H1 (cell line): Measurements from ENCODE around the gene CBARP. TPM values are rescaled to one million over a fixed set of nuclear protein-coding genes. Genes with fewer than 3 reads are reported as not detected.

Experiments
- CTCF ChIA-PET: fragments of 300-600 bp; sonication (Branson Sonifier 250); formaldehyde crosslinking; loops from one replicate; lab custom pipeline; 2021; ENCODE audit not compliant: partially characterized antibody; lab: Charles Lee
- POLR2A ChIA-PET: fragments of 300-600 bp; sonication (Branson Sonifier 250); formaldehyde crosslinking; loops from one replicate; lab custom pipeline; 2021; ENCODE audit warnings: inconsistent platforms; ENCODE audit not compliant: partially characterized antibody; lab: Charles Lee
- DNase-seq, 2 experiments: peaks; one replicate each; pipeline versions ENCODE4 v3.0.0 to v3.0.0-alpha.2; 2010 to 2022; ENCODE audit warnings: low spot score in 2 of 2, low read depth in 1 of 2, mixed read lengths in 1 of 2
- FAIRE-seq: peaks from 2 replicates; lab custom pipeline; 2011; peaks lifted over from hg19 to GRCh38; lab: Jason Lieb, UNC
- H2AFZ ChIP-seq: 2 replicates; pipeline ENCODE4 v1.8.1; 2012; ENCODE audit warnings: low read length, inconsistent platforms
- H2AK5ac ChIP-seq: 2 replicates; pipeline ENCODE4 v1.6.1; 2013; ENCODE audit warnings: low read depth, low read length
- H2BK120ac ChIP-seq: replicated peaks from 2 replicates; pipeline ENCODE3; 2013; ENCODE audit warnings: low read depth, low read length, inconsistent platforms
- H2BK12ac ChIP-seq: 2 replicates; pipeline ENCODE4 v1.6.1; 2013; ENCODE audit warnings: low read depth, low read length
- H2BK15ac ChIP-seq: 2 replicates; pipeline ENCODE4 v1.6.1; 2013; ENCODE audit warnings: low read length
- H2BK20ac ChIP-seq: 2 replicates; pipeline ENCODE4 v1.6.1; 2013; ENCODE audit warnings: low read length
- H2BK5ac ChIP-seq: 2 replicates; pipeline ENCODE4 v1.6.1; 2013; ENCODE audit warnings: low read depth, low read length
- H3K14ac ChIP-seq: 2 replicates; pipeline ENCODE4 v1.6.1; 2013; ENCODE audit warnings: inconsistent platforms; ENCODE audit not compliant: insufficient read length
- H3K18ac ChIP-seq: 2 replicates; pipeline ENCODE4 v1.6.1; 2013; ENCODE audit warnings: low read length; ENCODE audit errors: extremely low read depth
- H3K23ac ChIP-seq: 2 replicates; pipeline ENCODE4 v1.6.1; 2013; ENCODE audit warnings: inconsistent platforms; ENCODE audit not compliant: insufficient read length
- H3K23me2 ChIP-seq: 2 replicates; pipeline ENCODE4 v1.6.1; 2013; ENCODE audit warnings: low read depth, low read length
- H3K27ac ChIP-seq: 2 replicates; pipeline ENCODE4 v1.6.1; 2011; ENCODE audit warnings: low read depth, low read length, inconsistent platforms
- H3K27me3 ChIP-seq, 4 experiments: replicated peaks in 1 of 4; 1 replicate in 1 of 4; 2 replicates in 3 of 4; pipeline versions ENCODE4 v1.6.1 to v1.8.1; 2011 to 2013; ENCODE audit warnings: low read length in 3 of 4, mild to moderate bottlenecking in 3 of 4, inconsistent platforms in 2 of 4, mixed read lengths in 2 of 4, moderate library complexity in 1 of 4; ENCODE audit not compliant: control insufficient read depth in 3 of 4, insufficient read depth in 3 of 4; ENCODE audit errors: extremely low read depth in 1 of 4
- H3K36me3 ChIP-seq, 4 experiments: 2 replicates each; pipeline versions ENCODE4 v1.6.1 to v1.8.1; 2011 to 2013; ENCODE audit warnings: mild to moderate bottlenecking in 4 of 4, low read length in 3 of 4, moderate library complexity in 2 of 4, control low read depth in 1 of 4, inconsistent platforms in 1 of 4; ENCODE audit not compliant: insufficient read depth in 4 of 4, control insufficient read depth in 2 of 4
- H3K4ac ChIP-seq: replicated peaks from 2 replicates; pipeline ENCODE3; 2013; ENCODE audit warnings: low read length, low read depth, mixed read lengths, inconsistent platforms; ENCODE audit not compliant: insufficient read length
- H3K4me1 ChIP-seq, 4 experiments: replicated peaks in 1 of 4; 1 replicate in 1 of 4; 2 replicates in 3 of 4; pipeline versions ENCODE4 v1.6.1 to v1.8.1; 2011 to 2013; ENCODE audit warnings: low read length in 3 of 4, inconsistent platforms in 2 of 4, mixed read lengths in 1 of 4; ENCODE audit not compliant: insufficient read depth in 4 of 4, control insufficient read depth in 3 of 4
- H3K4me2 ChIP-seq, 2 experiments: 2 replicates each; pipeline versions ENCODE4 v1.6.1 to v1.8.1; 2011 to 2013; ENCODE audit warnings: low read depth in 2 of 2, low read length in 2 of 2, control low read depth in 1 of 2, inconsistent platforms in 1 of 2, mild to moderate bottlenecking in 1 of 2; ENCODE audit not compliant: insufficient read depth in 1 of 2
- H3K4me3 ChIP-seq, 4 experiments: fragments of 200-600, 300-600 bp in 1 of 4; sonication (generic), shearing (Covaris generic), sonication (Bioruptor Twin) in 1 of 4; 2 replicates each; pipeline versions ENCODE4 v1.5.1 to v1.8.1; 2011 to 2016; ENCODE audit warnings: low read length in 4 of 4, low read depth in 3 of 4, control low read depth in 2 of 4, inconsistent platforms in 2 of 4, mild to moderate bottlenecking in 2 of 4, mixed read lengths in 1 of 4, moderate library complexity in 1 of 4; ENCODE audit not compliant: insufficient read depth in 2 of 4; ENCODE audit errors: extremely low read depth in 1 of 4
- H3K56ac ChIP-seq: replicated peaks from 2 replicates; pipeline ENCODE3; 2013; ENCODE audit warnings: low read depth, mild to moderate bottlenecking, mixed read lengths, low read length, inconsistent platforms; ENCODE audit not compliant: insufficient read length
- H3K79me1 ChIP-seq: 2 replicates; pipeline ENCODE4 v1.6.1; 2013; ENCODE audit warnings: low read depth, low read length, control low read depth
- H3K79me2 ChIP-seq, 2 experiments: 2 replicates each; pipeline versions ENCODE4 v1.6.1 to v1.8.1; 2012 to 2013; ENCODE audit warnings: low read length in 2 of 2, mild to moderate bottlenecking in 2 of 2, inconsistent platforms in 1 of 2; ENCODE audit not compliant: insufficient read depth in 2 of 2, control insufficient read depth in 1 of 2
- H3K9ac ChIP-seq, 4 experiments: replicated peaks in 1 of 4; 1 replicate in 1 of 4; 2 replicates in 3 of 4; pipeline versions ENCODE4 v1.6.1 to v1.8.1; 2011 to 2013; ENCODE audit warnings: low read depth in 3 of 4, low read length in 3 of 4, control low read depth in 2 of 4, mild to moderate bottlenecking in 2 of 4, moderate library complexity in 2 of 4, inconsistent platforms in 1 of 4; ENCODE audit errors: extremely low read depth in 1 of 4
- H3K9me3 ChIP-seq, 2 experiments: 2 replicates each; pipeline versions ENCODE4 v1.6.1 to v1.8.1; 2012 to 2013; ENCODE audit warnings: mild to moderate bottlenecking in 2 of 2, moderate library complexity in 2 of 2, control low read depth in 1 of 2, inconsistent platforms in 1 of 2, low read depth in 1 of 2, low read length in 1 of 2, mixed read lengths in 1 of 2; ENCODE audit not compliant: insufficient read depth in 2 of 2
- H4K20me1 ChIP-seq, 2 experiments: replicated peaks in 1 of 2; 2 replicates each; pipeline versions ENCODE3 to v1.8.1; 2011 to 2013; ENCODE audit warnings: inconsistent platforms in 2 of 2, low read length in 2 of 2, mild to moderate bottlenecking in 1 of 2; ENCODE audit not compliant: insufficient read depth in 2 of 2, control insufficient read depth in 1 of 2
- H4K5ac ChIP-seq: 2 replicates; pipeline ENCODE4 v1.6.1; 2013; ENCODE audit warnings: low read length, low read depth, mixed read lengths, inconsistent platforms; ENCODE audit not compliant: insufficient read length
- H4K8ac ChIP-seq: 2 replicates; pipeline ENCODE4 v1.8.0; 2013; ENCODE audit warnings: mild to moderate bottlenecking, moderate library complexity, low read length, inconsistent platforms; ENCODE audit not compliant: insufficient read depth; ENCODE audit errors: extremely low read depth
- H4K91ac ChIP-seq: replicated peaks from 2 replicates; pipeline ENCODE3; 2013; ENCODE audit warnings: low read length, mixed read lengths, inconsistent platforms; ENCODE audit not compliant: insufficient read length
- GTF2F1 ChIP-seq: IDR thresholded peaks from 2 replicates; pipeline ENCODE4 v1.6.1; 2012; ENCODE audit warnings: low read depth, low read length, improper control_type of control experiment, borderline replicate concordance
- RAD21 ChIP-seq, 2 experiments: IDR thresholded peaks in 1 of 2; conservative IDR thresholded peaks in 1 of 2; 2 replicates each; pipeline ENCODE4 v1.6.1; 2011; ENCODE audit warnings: low read depth in 2 of 2, low read length in 2 of 2, improper control_type of control experiment in 1 of 2, inconsistent platforms in 1 of 2, mild to moderate bottlenecking in 1 of 2, moderate library complexity in 1 of 2
- RBBP5 ChIP-seq: IDR thresholded peaks from 2 replicates; pipeline ENCODE4 v1.7.1; 2012; ENCODE audit warnings: low read depth, mild to moderate bottlenecking, inconsistent platforms, low read length, moderate library complexity, borderline replicate concordance
- WGBS, 2 experiments: shearing (Covaris generic) in 1 of 2; methylation state at CpG; one replicate each; pipeline versions ENCODE4 v1.1.6 to v1.1.7; 2013 to 2015; ENCODE audit warnings: low lambda C conversion rate in 2 of 2, mixed read lengths in 2 of 2, inconsistent platforms in 1 of 2, low coverage in 1 of 2, missing lambda C conversion rate in 1 of 2; ENCODE audit not compliant: insufficient replicate concordance in 2 of 2, insufficient coverage in 1 of 2, insufficient read length in 1 of 2; ENCODE audit errors: extremely low coverage in 1 of 2, missing lambda C conversion rate in 1 of 2; 5-methylcytosine and 5-hydroxymethylcytosine counted together
- long read RNA-seq, 2 experiments: library from RNA in 1 of 2; library from capped mRNA in 1 of 2; stranded (forward); transcript quantifications; one replicate each; pipeline ENCODE4 v2.0.0, GENCODE V29; 2021; ENCODE audit warnings: inconsistent platforms in 1 of 2
- polyA minus RNA-seq, 3 experiments: library from RNA; depleted of rRNA, polyadenylated mRNA; stranded (reverse); fragments of >200 nt; gene quantifications; 1 replicate in 2 of 3; 2 replicates in 1 of 3; pipeline ENCODE4 v1.2.3, GENCODE V29; 2011
- polyA plus RNA-seq, 7 experiments: library from polyadenylated mRNA; depleted of rRNA in 3 of 7; stranded (reverse) in 5 of 7; unstranded in 2 of 7; fragments of >200 nt in 5 of 7; fragments of 200-250 nt in 2 of 7; gene quantifications; 1 replicate in 5 of 7; 2 replicates in 1 of 7; 4 replicates in 1 of 7; pipeline versions ENCODE4 v1.2.1 to v1.2.3, GENCODE V29; 2011 to 2013; ENCODE audit warnings: missing spikeins in 2 of 7, mixed read lengths in 2 of 7
- total RNA-seq: library from RNA; stranded (reverse); fragmentation: NEBNext Ultra II Directional; extraction: Animal tissue kit (Norgen Biotek cat#: 25700); gene quantifications from 2 replicates; pipeline ENCODE4 v1.2.1, GENCODE V29; 2021

The CBARP gene, protein sequence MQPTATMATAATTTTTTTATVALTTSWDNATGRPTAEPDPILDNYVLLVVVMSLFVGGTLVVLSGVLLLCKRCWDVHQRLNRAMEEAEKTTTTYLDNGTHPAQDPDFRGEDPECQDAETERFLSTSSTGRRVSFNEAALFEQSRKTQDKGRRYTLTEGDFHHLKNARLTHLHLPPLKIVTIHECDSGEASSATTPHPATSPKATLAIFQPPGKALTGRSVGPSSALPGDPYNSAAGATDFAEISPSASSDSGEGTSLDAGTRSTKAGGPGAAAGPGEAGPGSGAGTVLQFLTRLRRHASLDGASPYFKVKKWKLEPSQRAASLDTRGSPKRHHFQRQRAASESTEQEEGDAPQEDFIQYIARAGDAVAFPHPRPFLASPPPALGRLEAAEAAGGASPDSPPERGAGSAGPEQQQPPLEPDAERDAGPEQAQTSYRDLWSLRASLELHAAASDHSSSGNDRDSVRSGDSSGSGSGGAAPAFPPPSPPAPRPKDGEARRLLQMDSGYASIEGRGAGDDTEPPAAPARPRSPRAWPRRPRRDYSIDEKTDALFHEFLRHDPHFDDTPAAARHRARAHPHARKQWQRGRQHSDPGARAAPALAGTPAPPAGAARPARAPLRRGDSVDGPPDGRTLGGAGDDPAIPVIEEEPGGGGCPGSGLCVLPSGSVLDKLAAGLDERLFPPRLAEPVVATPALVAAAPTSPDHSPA
- total RNA-seq: 14.7 and 18.0 TPM in 2 replicates
- 4.9 and 11.6 TPM in 2 replicates for polyA plus RNA-seq (2011; rRNA removed)
- polyA plus RNA-seq (2011; cell fraction: cytosol; rRNA removed): 7.4 TPM
- polyA plus RNA-seq (2011; cell fraction: nucleus; rRNA removed): 39.9 TPM
- 4.2 to 12.2 TPM (median 10.1 TPM) in 4 replicates for polyA plus RNA-seq (2012, experiment 1 of 2)
- polyA plus RNA-seq (2012, experiment 2 of 2): 3.2 TPM
- polyA plus RNA-seq (2013, experiment 1 of 2): 11.0 TPM
- polyA plus RNA-seq (2013, experiment 2 of 2): 9.9 TPM
- polyA minus RNA-seq (2011; rRNA and poly(A)+ RNA removed): 2.0 and 2.2 TPM in 2 replicates
- 8.2 TPM for polyA minus RNA-seq (2011; cell fraction: cytosol; rRNA and poly(A)+ RNA removed)
- polyA minus RNA-seq (2011; cell fraction: nucleus; rRNA and poly(A)+ RNA removed): 11.6 TPM
- long read RNA-seq, experiment 1, partial matches to known transcripts: 2 of 10 reads
- long read RNA-seq, experiment 1, other reads (novel, unspliced or antisense): 8 of 10 reads
- long read RNA-seq, experiment 2: 0 reads

DNA sequence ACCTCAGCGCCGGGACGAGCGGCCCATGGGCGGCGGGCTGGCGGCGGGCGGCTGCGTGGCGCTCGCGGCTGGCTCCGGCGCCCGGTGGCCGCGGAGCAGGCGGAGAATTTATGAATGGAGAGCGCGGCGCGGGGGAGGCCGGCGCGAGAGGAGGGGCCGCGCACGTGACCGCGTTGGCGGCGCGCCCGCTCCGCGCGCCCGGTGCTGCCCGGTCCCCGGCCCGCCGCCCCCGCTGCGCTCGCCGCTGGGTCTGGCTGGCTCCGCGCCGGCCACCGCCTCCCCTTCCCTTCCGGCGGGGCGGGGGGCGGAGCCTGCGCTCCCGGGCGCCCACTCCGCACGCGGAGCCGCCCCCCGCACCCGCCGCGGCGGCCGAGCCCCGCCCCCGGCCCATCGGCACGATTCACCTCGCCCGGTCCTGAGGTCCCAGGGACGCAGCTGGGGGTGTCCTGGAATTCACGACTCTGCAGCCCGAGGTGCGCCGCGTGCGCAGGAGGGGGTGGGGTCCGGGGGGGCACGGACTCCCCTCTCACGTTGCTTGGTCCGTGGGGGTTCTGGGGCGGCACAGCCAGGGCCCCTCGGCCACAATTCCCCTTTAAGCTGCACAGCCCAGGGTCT is at the start of gene CBARP:
Gene CBARP (minus strand): TSS at position 252 of the 615 bp plus-strand sequence. CDS start 1,905 bp downstream, outside the sequence.
- H2AK5ac ChIP-seq: no peak within 1 kb of the TSS
- H4K20me1 ChIP-seq: peaks cover 0 to 19% of the 10 kb centered on the region in 2 experiments
- H2BK120ac ChIP-seq: no peak within 1 kb of the TSS
- peaks cover 15% of the 10 kb centered on the region; the same call in 1 of the 2 replicates for H3K23me2 ChIP-seq
- H2BK5ac ChIP-seq: peak within 1 kb of the TSS; percentile 75; the same call in 1 of the 2 replicates
- CTCF ChIA-PET: interaction anchor here (0.7 to 2.4 kb wide), 8 partner anchors 12 to 370 kb away, joined by 3 to 11 read pairs (median 6); no protein-coding TSS in a partner anchor
- peaks cover 0 to 4% of the 10 kb centered on the region in 2 experiments; a peak in 1 of 4 replicates for H3K79me2 ChIP-seq
- peak within 1 kb of the TSS; percentile 69 for H3K4ac ChIP-seq
- H3K27me3 ChIP-seq: no peaks in the 10 kb centered on the region
- H3K14ac ChIP-seq: no peak within 1 kb of the TSS
- H3K23ac ChIP-seq: no peak within 1 kb of the TSS
- H3K9me3 ChIP-seq: no peaks in the 10 kb centered on the region
- DNase-seq (peak in 1 of 2 experiments; percentile 61), FAIRE-seq (no peak)
- H4K8ac ChIP-seq: peak within 1 kb of the TSS; percentile 65; the same call in 1 of the 2 replicates
- H3K4me3 ChIP-seq: peak within 1 kb of the TSS; percentile 67 to 75 (median 70)
- peak within 1 kb of the TSS; percentile 78 for H3K18ac ChIP-seq
- peak within 1 kb of the TSS; percentile 93 for H4K91ac ChIP-seq
- H3K4me1 ChIP-seq: peaks cover 0 to 17% (median 11%) of the 10 kb centered on the region in 4 experiments; a peak in 5 of 7 replicates
- peak within 1 kb of the TSS; percentile 15 for H4K5ac ChIP-seq
- H3K79me1 ChIP-seq: peaks cover 7% of the 10 kb centered on the region
- H2AFZ ChIP-seq: no peak within 1 kb of the TSS
- no peak within 1 kb of the TSS for H3K27ac ChIP-seq
- WGBS, 2 experiments: 2% methylated on average over 20 of the region's 87 CpGs; no CpG with 5 or more reads in 1 of the 2 experiments
- no peak within 1 kb of the TSS for H2BK20ac ChIP-seq
- H3K36me3 ChIP-seq: peaks cover 2 to 29% (median 5%) of the 10 kb centered on the region in 4 experiments; a peak in 5 of 8 replicates
- 0 out of 2 replicates have a peak within 1 kb of the TSS, but pooled peaks have one; percentile 65 for H2BK15ac ChIP-seq
- H3K56ac ChIP-seq: no peak within 1 kb of the TSS
- H3K4me2 ChIP-seq: peak within 1 kb of the TSS; percentile 56 to 82
- peak within 1 kb of the TSS; percentile 85; the same call in 1 of the 2 replicates for H2BK12ac ChIP-seq
- POLR2A ChIA-PET: interaction anchor here (0.7 to 10.1 kb wide), 11 partner anchors 9 to 247 kb away, joined by 3 to 355 read pairs (median 5); partner anchors contain the start of genes CIRBP and GPX4
- peak within 1 kb of the TSS in 3 of 4 experiments; percentile 13 to 63 (median 38); a peak in 4 of 7 replicates for H3K9ac ChIP-seq
- no peak for TF ChIP-seq RAD21 (IDR thresholded peaks at IDR 0.05 in 1 of 2, conservative IDR thresholded peaks at IDR 0.05 in 1 of 2; ENCODE audit: low read depth in 2 of 2, low read length in 2 of 2)
- TF ChIP-seq GTF2F1: no peak
- peak; percentile 49; the same call in 1 of the 2 replicates for TF ChIP-seq RBBP5
